NCI-H748 (cell line): ENCODE measurements around the gene DAGLA.
"Not testable (repeated sequence)": the region's sequence is repeated elsewhere in the genome, so short reads cannot be mapped to it uniquely, and the experiment has no call there.

Experiments
- DNase-seq: peaks from one replicate; lab custom pipeline; 2025; ENCODE audit not compliant: unreplicated experiment; lab: John Stamatoyannopoulos, UW

Gene DAGLA

DNA sequence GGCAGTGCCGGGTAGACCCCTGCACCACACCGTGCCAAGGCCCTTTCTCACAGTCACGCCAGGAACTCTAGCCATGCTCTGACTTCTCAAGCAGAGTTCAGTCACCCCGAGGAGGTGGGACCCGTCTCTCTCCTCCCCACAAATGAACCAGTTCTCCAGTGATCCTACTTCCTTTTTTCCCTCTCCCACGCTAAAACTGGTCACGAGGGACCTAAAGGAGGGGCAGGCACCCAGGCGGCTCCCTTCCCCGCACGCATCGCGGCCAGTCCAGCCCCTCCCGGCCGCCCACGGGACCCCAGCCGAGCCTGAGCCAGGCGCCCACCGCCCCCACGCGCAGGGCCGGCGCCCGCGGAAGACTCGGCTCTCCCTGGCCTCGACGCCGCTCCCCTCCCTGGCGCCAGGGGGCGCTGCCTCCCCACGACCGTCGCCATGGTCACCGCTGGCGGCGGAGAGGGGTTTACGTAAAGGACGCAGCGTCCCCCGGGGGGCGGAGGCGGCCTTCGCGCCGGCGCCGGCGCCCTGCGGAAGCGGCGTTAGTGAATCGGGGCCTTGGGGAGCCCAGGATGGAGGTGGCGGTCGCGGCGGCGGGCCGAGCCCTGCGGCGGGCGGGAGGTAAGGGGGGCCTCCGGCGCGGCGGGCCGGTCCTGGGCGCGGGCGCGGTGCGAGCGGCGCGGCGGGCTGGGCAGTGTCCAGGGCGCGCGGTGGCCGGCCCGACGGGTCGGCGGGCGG, at the start of gene DAGLA:
Gene DAGLA, plus strand, starts transcription at position 499 of the 729 bp plus-strand sequence. CDS start 39,765 bp downstream, outside the sequence.
- DNase-seq = peak; percentile 78

DNA sequence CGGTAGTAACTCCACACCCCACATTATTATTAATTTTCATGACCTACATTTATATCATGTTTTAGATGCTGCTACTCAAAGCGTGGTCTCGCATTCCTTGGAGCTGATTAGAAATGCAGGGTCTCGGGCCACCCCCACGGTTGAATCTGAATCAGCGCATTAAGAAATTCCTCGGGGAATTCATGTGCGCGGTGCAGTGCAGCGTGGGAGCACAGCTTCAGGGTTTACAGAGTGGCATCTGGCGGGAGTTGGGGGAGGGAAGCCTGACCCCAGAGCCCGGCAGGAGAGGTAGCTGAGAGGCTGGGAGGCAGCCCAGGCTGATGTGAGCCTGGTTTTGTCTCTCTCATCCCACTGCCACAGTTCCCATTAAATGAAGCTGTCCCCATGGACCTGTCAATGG, 48.1 kb upstream of the DAGLA start:
- no peak for DNase-seq

GRCh38 chr11:61635304-61635703, 44.9 kb upstream of the DAGLA start:
- no peak for DNase-seq

DNA sequence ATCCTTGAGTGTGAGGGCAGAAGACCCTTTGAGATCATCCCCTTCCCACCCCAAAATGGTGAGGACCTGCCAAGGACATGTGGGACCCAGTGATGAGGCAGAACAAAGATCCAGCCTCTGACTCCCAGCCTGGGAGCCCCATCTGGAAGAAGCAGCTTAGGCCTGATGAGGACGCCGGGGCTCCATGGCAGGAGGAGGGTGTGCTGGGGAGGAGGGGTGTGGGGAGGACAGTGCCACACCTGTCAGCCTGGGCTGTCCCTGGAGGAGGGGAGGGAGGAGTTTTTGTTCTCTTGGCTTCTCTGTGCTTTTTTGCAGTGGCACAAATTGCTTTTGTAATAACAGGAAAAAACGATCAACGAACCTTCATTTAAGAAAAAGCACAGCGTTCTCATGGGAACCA, 44.4 kb upstream of the DAGLA start:
- DNase-seq = no peak

- DNase-seq = no peak
Measured at GRCh38 chr11:61636676-61637075, 43.5 kb upstream of the DAGLA start.

DNA sequence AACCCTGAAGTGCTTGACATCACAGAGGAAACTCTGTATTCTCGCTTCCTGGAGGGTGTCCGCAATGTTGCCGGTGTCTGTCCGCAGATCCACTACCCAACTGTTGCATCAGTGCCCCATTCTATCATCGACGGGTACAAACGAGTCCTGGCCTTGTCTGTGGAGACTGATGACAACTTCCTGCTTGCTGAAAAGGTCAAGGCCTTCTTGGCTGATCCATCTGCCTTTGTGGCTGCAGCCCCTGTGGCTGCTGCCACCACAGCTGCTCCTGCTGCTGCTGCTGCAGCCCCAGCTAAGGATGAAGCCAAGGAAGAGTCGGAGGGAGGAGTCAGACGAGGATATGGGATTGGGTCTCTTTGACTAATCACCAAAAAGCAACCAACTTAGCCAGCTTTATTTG, 42.9 kb upstream of the DAGLA start:
- no peak for DNase-seq

DNA sequence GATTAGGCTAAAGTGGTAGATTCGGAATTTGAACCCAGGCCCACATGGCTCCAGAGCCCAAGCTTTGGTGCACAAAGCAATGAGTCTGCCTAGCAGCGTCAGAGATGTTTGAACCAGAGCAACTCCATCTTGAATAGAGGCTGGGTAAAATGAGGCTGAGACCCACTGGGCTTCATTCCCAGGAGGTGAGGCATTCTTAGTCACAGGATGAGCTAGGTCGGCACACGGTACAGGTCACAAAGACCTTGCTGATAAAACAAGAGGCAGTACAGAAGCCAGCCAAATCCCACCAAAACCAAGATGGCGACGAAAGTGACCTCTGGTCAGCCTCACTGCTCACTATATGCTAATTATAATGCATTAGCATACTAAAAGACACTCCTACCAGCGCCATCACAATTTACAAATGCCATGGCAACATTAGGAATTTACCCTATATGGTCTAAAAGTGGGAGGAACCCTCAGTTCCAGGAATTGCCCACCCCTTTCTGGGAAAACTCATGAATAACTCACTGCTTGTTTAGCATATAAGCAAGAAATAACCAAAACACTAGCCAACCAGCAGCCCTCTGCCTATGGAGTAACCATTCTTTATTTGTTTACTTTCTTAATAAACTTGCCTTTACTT, 40.3 kb upstream of the DAGLA start:
- DNase-seq = no peak

GRCh38 chr11:61642162-61642561, 38.0 kb upstream of the DAGLA start:
- DNase-seq = no peak

DNA sequence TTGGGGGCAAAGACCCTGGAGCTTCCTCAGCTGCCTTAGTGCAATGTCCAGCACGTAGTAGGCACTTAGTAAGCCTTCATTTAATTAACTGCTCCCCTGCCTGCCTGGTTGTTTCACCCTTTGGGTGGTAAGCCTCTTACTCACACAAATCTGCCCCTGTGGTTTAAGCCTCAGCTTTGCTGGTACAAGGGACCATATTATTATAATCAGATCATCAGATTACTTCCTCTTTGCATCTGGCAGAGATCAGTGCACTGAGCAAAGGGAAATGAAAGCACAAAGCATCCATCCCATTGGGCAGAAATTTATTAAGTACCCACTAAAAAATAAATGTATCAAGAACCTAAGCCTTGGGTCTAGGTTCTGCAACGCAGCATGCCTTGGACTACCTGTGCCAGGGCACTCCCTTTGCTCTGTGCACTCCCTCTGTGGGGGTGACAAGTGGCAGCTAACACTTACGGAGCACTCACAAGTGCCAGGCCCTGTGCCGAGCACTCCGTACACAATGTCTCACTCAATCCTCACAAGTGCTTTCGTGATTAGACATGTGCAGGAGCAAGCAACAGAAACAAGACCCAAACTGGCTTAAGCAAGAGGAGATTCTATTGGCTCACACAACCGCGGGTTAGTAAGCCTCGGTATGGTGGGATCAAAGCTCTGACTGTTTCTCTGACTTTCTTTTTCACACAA, 34.9 kb upstream of the DAGLA start:
- DNase-seq = no peak

DNA sequence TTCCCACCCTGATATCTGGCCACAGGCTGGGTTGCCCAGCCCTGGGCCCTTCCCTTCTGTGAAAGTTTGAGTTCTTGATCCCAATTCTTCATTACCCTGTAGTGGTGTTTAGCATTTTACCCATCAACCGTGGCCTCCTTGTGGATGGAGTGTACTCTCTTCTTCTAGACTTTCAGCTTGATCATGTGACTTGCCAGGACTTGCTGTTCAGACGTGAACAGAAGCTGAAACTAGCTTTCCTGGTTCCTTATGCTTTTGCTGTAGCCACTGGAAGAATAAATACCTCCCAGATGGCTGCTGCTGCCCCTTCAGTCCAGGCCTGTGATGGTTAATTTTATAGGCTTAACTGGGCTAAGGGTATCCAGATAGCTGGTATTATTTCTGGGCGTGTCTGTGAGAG, 32.7 kb upstream of the DAGLA start:
- DNase-seq = no peak

GRCh38 chr11:61650781-61651571, 29.2 kb upstream of the DAGLA start:
- no peak for DNase-seq

GRCh38 chr11:61652135-61652534, 28.1 kb upstream of the DAGLA start:
- no peak for DNase-seq

GRCh38 chr11:61654397-61654829, 25.8 kb upstream of the DAGLA start:
- DNase-seq = peak; percentile 17

GRCh38 chr11:61655266-61656159, 24.7 kb upstream of the DAGLA start:
- not testable (repeated sequence) for DNase-seq

GRCh38 chr11:61656347-61657077, 23.7 kb upstream of the DAGLA start:
- no peak for DNase-seq

GRCh38 chr11:61657566-61658290, 22.5 kb upstream of the DAGLA start:
- DNase-seq = peak; percentile 87

DNA sequence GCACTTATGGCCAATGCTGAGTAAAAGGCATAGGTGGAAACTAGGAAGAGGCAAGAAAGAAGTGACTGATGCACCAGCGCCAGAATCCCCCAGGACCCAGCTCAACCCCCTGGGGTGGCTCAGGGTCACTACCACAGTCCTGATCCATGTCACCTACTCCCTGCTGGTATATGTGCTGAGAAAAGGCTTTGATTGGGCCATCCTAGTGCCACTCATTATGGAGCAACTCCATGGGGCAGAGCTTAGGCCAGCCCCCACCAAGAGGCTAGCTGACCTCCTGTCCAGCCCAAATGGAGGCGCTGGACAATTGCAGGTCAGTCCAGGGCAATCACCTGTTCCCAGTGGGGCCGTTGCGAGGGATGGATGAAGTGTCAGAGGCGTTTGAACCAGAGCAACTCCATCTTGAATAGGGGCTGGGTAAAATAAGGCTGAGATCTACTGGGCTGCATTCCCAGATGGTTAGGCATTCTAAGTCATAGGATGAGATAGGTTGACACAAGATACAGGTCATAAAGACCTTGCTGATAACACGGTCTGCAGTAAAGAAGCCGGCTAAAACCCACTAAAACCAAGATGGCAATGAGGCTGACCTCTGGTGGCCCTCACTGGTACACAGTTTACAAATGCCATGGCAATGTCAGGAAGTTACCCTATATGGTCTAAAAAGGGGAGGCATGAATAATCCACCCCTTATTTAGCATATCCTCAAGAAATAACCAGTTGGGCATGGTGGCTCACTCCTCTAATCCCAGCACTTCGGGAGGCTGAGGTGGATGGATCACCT, 20.6 kb upstream of the DAGLA start:
- no peak for DNase-seq

DNA sequence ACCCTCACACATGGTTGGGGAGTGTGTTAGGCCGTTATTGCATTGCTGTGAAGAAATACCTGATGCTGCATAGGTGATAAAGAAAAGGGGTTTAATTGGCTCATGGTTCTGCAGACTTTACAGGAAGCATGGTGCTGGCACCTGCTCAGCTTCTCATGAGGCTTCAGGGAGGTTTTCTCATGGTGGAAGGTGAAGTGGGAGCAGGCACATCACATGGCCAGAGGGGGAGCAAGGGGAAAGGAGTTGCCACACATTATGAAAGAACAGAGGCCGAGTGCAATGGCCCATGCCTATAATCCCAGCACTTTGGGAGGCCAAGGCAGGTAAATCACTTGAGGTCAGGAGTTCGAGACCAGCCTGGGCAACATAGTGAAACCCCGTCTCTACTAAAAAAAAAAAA, 19.2 kb upstream of the DAGLA start:
- DNase-seq = peak; percentile 24
